Right lobe of liver (tissue), 6 donors: ENCODE measurements around the gene ABCC2. TPM values are rescaled to one million over a fixed set of nuclear protein-coding genes. Genes with fewer than 3 reads are reported as not detected.

Experiments used
- ATAC-seq, 4 donors: fragments of 200-7000 bp; cut with Tn5 transposase; one replicate each; pipeline ENCODE4 v1.9.1; 2020; ENCODE audit warnings: mild to moderate bottlenecking in 4 of 4, moderate library complexity in 4 of 4
- DNase-seq, 3 donors: peaks; one replicate each; pipeline ENCODE4 v3.0.0-alpha.2; 2020
- H3K27ac ChIP-seq, 3 donors: fragments of 200-600 bp; one replicate each; pipeline ENCODE4 v1.8.0; 2022
- H3K27me3 ChIP-seq, 2 donors: fragments of 200-600 bp; one replicate each; pipeline ENCODE4 v1.8.0; 2022
- H3K36me3 ChIP-seq, 4 donors: fragments of 200-600 bp; sonication (generic) in 1 of 4; one replicate each; pipeline versions ENCODE4 v1.5.1 to v1.8.0; 2017 to 2022; ENCODE audit warnings: control low read depth in 1 of 4
- H3K4me1 ChIP-seq, 4 donors: fragments of 200-600 bp; sonication (generic) in 1 of 4; one replicate each; pipeline versions ENCODE4 v1.5.1 to v1.8.0; 2017 to 2022; ENCODE audit warnings: control low read depth in 1 of 4
- H3K4me3 ChIP-seq, 3 donors: fragments of 200-600 bp; one replicate each; pipeline ENCODE4 v1.8.0; 2022
- H3K9me3 ChIP-seq, 4 donors: fragments of 200-600 bp; sonication (generic) in 1 of 4; one replicate each; pipeline versions ENCODE4 v1.5.1 to v1.8.0; 2017 to 2022; ENCODE audit warnings: control low read depth in 1 of 4
- CTCF ChIP-seq, 4 donors: fragments of 200-600 bp in 3 of 4; fragments of 450-650 bp in 1 of 4; IDR thresholded peaks; one replicate each; pipeline versions ENCODE4 v1.5.1 to v1.8.0; 2016 to 2022; ENCODE audit warnings: antibody characterized with exemption in 4 of 4, mild to moderate bottlenecking in 2 of 4
- POLR2A ChIP-seq: fragments of 450-650 bp; IDR thresholded peaks from one replicate; pipeline ENCODE4 v1.6.1; 2017; ENCODE audit warnings: antibody characterized with exemption, mild to moderate bottlenecking
- WGBS: methylation state at CpG from one replicate; pipeline ENCODE4 v1.1.6; 2018; ENCODE audit warnings: low coverage, low lambda C conversion rate; ENCODE audit not compliant: insufficient coverage; ENCODE audit errors: missing lambda C conversion rate; 5-methylcytosine and 5-hydroxymethylcytosine counted together
- intact Hi-C, 2 donors: fragments of 100-400 bp; cut with DNase I; formaldehyde crosslinking; loops; one replicate each; pipeline versions ENCODE4 v1.11.2 to v1.14.1; 2022
- total RNA-seq, 6 experiments: library from RNA; depleted of rRNA in 2 of 6; stranded (reverse); fragments of >200 nt in 2 of 6; fragmentation: NEBNext Ultra II Directional in 3 of 6; extraction: Animal tissue kit (Norgen Biotek cat#: 25700) in 3 of 6; gene quantifications; one replicate each; pipeline versions ENCODE4 v1.1.0 to v1.2.4, GENCODE V29; 2016 to 2023
- donor health status: DM: no; HTN: yes; CAD: no.
- donor health status: DM: no; HTN: no; CAD: no.
- donor health status: DM: no; HTN: no; CAD: no.
- donor health status: DM: no; HTN: yes; CAD: no.
- donor health status: DM: no; HTN: yes; CAD: no.

Gene ABCC2
- total RNA-seq, 6 experiments from 2014 or later: 136 to 372 (median 156) TPM

- no peaks in the 10 kb centered on the region for H3K27me3 ChIP-seq
- H3K27ac ChIP-seq: no peak overlapping the region
- no peak for ATAC-seq
- no peak overlapping the region for H3K4me3 ChIP-seq
- H3K36me3 ChIP-seq: peaks cover 0 to 54% (median 25%) of the 10 kb centered on the region in 4 donors
- 92% methylated on average over 2 of the region's 2 CpGs for WGBS
- no peaks in the 10 kb centered on the region for H3K9me3 ChIP-seq
- H3K4me1 ChIP-seq: peaks cover 0 to 3% (median under 1%) of the 10 kb centered on the region in 4 donors
- no peak for TF ChIP-seq CTCF (IDR thresholded peaks at IDR 0.05)
- DNase-seq: no peak
- intact Hi-C loops: no loop called here
These were observed 33.5 kb upstream of the ABCC2 start for GRCh38 chr10:99748823-99749451.

GRCh38 chr10:99750641-99751040 is 31.8 kb upstream of the ABCC2 start:
- Histone ChIP-seq H3K27me3 (no peaks in the 10 kb centered on the region), H3K4me3 (no peak overlapping the region), H3K27ac (no peak overlapping the region), H3K36me3 (peaks cover 0 to 42% (median 18%) of the 10 kb centered on the region in 4 donors), H3K9me3 (no peaks in the 10 kb centered on the region), H3K4me1 (peaks cover 0 to 20% (median 9%) of the 10 kb centered on the region in 4 donors)
- ATAC-seq (no peak), DNase-seq (no peak)
- no peak for TF ChIP-seq CTCF (IDR thresholded peaks at IDR 0.05)
- TF ChIP-seq POLR2A: no peak
- intact Hi-C loops: no loop called here

GRCh38 chr10:99754670-99755069 is 27.8 kb upstream of the ABCC2 start:
- Histone ChIP-seq H3K9me3 (no peaks in the 10 kb centered on the region), H3K36me3 (peaks cover 0 to 26% (median 6%) of the 10 kb centered on the region in 4 donors), H3K27me3 (no peaks in the 10 kb centered on the region), H3K27ac (peak overlapping the region; percentile 35 to 65 (median 51)), H3K4me1 (peaks cover 0 to 28% (median 10%) of the 10 kb centered on the region in 4 donors), H3K4me3 (no peak overlapping the region)
- intact Hi-C loops: no loop called here
- TF ChIP-seq POLR2A: no peak
- TF ChIP-seq CTCF (IDR thresholded peaks at IDR 0.05): no peak
- no peak for DNase-seq
- 27% methylated on average over 1 of the region's 1 CpG for WGBS
- peak; percentile 93 to 97 (median 94) for ATAC-seq

GRCh38 chr10:99756159-99756558 is 26.3 kb upstream of the ABCC2 start:
- Histone ChIP-seq H3K27ac (no peak overlapping the region), H3K4me1 (peaks cover 0 to 28% (median 10%) of the 10 kb centered on the region in 4 donors), H3K27me3 (no peaks in the 10 kb centered on the region), H3K36me3 (peaks cover 0 to 26% (median 6%) of the 10 kb centered on the region in 4 donors), H3K4me3 (no peak overlapping the region), H3K9me3 (no peaks in the 10 kb centered on the region)
- TF ChIP-seq CTCF (IDR thresholded peaks at IDR 0.05) (no peak), POLR2A (no peak)
- intact Hi-C loops: no loop called here
- DNase-seq (no peak), ATAC-seq (no peak)
- 100% methylated on average over 1 of the region's 1 CpG for WGBS
